ENCODE measurements around the gene MT2A. TPM values are rescaled to one million over a fixed set of nuclear protein-coding genes. Genes with fewer than 3 reads are reported as not detected.
"Not testable (repeated sequence)": the region's sequence is repeated elsewhere in the genome, so short reads cannot be mapped to it uniquely, and the experiment has no call there.

Gene MT2A
- total RNA-seq, 6 experiments from 2014 or later: 946 to 4,033 (median 2,228) TPM

DNA sequence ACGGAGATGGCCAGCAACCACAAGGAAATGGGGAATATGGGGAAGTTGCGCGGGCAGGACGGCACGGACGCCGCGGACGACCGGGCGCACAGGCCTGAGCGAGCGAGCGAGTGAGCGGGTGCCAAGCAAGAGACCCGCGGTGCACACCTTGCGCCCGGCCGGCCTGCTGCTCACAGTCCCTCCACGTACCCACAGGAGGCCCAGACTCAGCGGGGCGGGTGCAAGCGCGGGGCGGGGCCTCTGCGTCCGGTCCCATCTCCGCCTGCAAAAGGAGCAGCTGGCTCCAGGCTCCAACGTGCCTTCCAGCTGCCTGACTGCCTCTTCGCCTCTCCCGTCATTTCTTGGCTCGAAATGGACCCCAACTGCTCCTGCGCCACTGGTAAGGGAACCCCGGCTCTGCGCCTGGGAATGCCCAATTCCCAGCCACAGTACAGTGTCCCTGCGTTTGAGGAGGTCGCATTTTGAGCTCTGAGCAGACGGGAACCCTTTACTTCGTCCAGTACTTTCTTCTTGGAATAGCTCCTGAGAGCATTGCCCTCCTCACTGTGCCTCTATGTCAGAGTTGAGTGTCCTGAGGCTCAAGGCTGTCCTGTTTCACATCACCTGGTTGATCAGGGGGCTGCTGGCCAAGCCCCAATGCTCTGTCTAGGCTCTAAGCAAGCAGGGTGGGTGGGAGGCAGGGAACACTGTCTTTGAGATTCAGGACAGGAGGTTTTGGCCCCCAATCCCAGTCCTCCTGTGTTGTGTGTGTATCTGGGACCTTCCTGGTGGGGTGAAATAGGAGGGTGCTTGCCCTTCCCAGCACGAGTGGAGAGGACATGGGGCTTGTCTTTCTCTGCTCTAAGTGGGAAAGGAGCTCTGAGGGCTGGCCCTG is 9.1 kb downstream of the MT2A start:
- peak; percentile 88 to 95 (median 95) for DNase-seq
- Histone ChIP-seq H3K27ac (peak overlapping the region; percentile 62 to 88 (median 74)), H3K9me3 (no peaks in the 10 kb centered on the region), H3K4me3 (peak overlapping the region; percentile 36 to 61 (median 51)), H3K27me3 (no peaks in the 10 kb centered on the region), H3K4me1 (peaks cover 0 to 22% (median 10%) of the 10 kb centered on the region in 4 donors), H3K36me3 (no peaks in the 10 kb centered on the region)
- intact Hi-C loops (cut with DNase I): no loop called here
- WGBS (ENCODE audit: insufficient coverage, low coverage, low lambda C conversion rate, missing lambda C conversion rate): 25% methylated on average over 9 of the region's 41 CpGs
- peak; percentile 97 to 99 (median 98) for ATAC-seq
- TF ChIP-seq, protein P1, sequence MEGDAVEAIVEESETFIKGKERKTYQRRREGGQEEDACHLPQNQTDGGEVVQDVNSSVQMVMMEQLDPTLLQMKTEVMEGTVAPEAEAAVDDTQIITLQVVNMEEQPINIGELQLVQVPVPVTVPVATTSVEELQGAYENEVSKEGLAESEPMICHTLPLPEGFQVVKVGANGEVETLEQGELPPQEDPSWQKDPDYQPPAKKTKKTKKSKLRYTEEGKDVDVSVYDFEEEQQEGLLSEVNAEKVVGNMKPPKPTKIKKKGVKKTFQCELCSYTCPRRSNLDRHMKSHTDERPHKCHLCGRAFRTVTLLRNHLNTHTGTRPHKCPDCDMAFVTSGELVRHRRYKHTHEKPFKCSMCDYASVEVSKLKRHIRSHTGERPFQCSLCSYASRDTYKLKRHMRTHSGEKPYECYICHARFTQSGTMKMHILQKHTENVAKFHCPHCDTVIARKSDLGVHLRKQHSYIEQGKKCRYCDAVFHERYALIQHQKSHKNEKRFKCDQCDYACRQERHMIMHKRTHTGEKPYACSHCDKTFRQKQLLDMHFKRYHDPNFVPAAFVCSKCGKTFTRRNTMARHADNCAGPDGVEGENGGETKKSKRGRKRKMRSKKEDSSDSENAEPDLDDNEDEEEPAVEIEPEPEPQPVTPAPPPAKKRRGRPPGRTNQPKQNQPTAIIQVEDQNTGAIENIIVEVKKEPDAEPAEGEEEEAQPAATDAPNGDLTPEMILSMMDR (IDR thresholded peaks at IDR 0.05): peak in 1 of 4 donors; percentile 20
- peak; percentile 91 for TF ChIP-seq POLR2A (IDR thresholded peaks at IDR 0.05)

DNA sequence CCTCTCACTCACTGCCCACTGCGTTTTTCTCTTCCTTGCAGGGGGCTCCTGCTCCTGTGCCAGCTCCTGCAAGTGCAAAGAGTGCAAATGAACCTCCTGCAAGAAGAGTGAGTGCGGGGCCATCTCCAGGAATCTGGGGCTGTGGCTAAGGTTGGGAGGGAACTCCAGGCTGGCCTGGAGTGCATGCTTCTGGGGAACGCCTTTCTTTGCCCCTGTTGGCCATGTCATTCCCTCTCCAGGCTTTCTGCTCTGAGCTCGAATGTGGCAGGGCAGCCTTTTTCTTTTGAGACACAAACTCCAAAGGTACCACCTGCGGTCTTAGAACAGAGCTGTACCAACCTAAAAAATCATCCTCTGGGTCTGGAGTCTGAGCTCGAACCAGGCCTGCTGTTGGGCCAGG is 9.8 kb downstream of the MT2A start:
- peak overlapping the region; percentile 36 to 61 (median 51) for H3K4me3 ChIP-seq
- TF ChIP-seq POLR2A (IDR thresholded peaks at IDR 0.05): no peak
- TF ChIP-seq, protein P1 (IDR thresholded peaks at IDR 0.05): no peak
- ATAC-seq (no peak), DNase-seq (no peak)
- no peaks in the 10 kb centered on the region for H3K27me3 ChIP-seq
- no peaks in the 10 kb centered on the region for H3K9me3 ChIP-seq
- intact Hi-C loops (cut with DNase I): no loop called here
- H3K27ac ChIP-seq: peak overlapping the region in 2 of 3 donors; percentile 74 to 88
- no peaks in the 10 kb centered on the region for H3K36me3 ChIP-seq
- WGBS (ENCODE audit: insufficient coverage, low coverage, low lambda C conversion rate, missing lambda C conversion rate): 80% methylated on average over 4 of the region's 6 CpGs
- H3K4me1 ChIP-seq: peaks cover 0 to 21% (median 9%) of the 10 kb centered on the region in 4 donors

DNA sequence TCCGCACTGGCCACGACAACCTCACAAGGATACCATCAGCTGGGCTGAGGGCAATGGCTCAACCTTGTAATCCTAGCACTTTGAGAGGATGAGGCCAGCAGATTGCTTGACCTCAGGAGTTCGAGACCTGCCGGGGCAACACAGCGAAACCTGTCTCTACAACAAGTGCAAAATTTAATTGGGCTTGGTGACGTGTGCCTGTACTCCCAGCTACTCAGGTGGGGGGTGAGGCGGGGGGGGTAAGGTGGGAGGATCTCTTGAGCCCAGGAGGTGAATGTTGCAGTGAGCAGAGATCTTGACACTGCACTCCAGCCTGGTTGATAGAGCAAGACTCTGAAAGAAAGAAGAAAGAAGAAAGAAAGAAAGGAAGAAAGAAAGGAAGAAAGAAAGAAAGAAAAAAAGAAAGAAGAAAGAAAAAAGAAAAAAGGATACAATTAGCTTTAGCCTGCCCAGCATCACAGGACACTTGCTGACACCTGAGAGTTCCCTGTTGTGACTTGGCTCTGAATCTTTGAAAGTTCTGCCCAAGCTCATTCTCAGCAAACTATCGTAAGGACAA is 12.0 kb downstream of the MT2A start:
- DNase-seq (no peak), ATAC-seq (no peak)
- TF ChIP-seq, protein P1 (IDR thresholded peaks at IDR 0.05): no peak
- no peak for TF ChIP-seq POLR2A (IDR thresholded peaks at IDR 0.05)
- H3K4me3 ChIP-seq: no peak overlapping the region
- H3K27me3 ChIP-seq: no peaks in the 10 kb centered on the region
- peaks cover 0 to 27% (median 11%) of the 10 kb centered on the region in 4 donors for H3K4me1 ChIP-seq
- H3K9me3 ChIP-seq: no peaks in the 10 kb centered on the region
- intact Hi-C loops (cut with DNase I): no loop called here
- whole genome bisulfite sequencing (ENCODE audit: insufficient coverage, low coverage, low lambda C conversion rate, missing lambda C conversion rate): 86% methylated on average over 6 of the region's 8 CpGs
- no peak overlapping the region for H3K27ac ChIP-seq
- H3K36me3 ChIP-seq: no peaks in the 10 kb centered on the region

DNA sequence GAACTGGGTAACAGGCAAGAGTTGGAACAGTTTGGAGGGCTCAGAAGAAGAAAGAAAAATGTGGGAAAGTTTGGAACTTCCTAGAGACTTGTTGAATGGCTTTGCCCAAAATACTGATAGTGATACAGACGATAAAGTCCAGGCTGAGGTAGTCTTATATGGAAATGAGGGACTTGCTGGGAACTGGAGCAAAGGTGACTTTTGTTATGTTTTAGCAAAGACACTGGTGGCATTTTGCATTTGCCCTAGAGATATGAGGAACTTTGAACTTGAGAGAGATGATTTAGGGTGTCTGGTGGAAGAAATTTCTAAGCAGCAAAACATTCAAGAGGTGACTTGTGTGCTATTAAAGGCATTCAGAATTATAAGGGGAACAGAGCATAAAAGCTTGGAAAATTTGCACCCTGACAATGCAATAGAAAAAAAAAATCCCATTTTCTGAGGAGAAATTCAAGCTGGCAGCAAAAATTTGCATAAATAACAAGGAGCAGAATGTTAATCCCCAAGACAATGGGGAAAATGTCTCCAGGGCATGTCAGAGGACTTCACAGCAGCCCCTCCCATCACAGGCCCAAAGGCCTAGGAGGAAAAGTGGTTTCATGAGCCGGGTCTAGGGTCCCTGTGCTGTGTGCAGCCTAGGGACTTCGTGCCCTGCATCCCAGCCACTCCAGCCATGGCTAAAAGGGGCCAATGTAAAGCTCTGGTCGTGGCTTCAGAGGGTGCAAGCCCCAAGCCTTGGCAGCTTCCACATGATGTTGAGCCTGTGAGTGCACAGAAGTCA is 13.5 kb downstream of the MT2A start:
- H3K9me3 ChIP-seq; H3K4me3 ChIP-seq; H3K36me3 ChIP-seq; DNase-seq; intact Hi-C loops (cut with DNase I); H3K27me3 ChIP-seq; ATAC-seq: not testable (repeated sequence)
- 10% methylated on average over 1 of the region's 4 CpGs for WGBS (ENCODE audit: insufficient coverage, low coverage, low lambda C conversion rate, missing lambda C conversion rate)
- peaks cover 0 to 22% (median 11%) of the 10 kb centered on the region in 4 donors for H3K4me1 ChIP-seq
- H3K27ac ChIP-seq: peak overlapping the region in 2 of 3 donors; percentile 4 to 13

DNA sequence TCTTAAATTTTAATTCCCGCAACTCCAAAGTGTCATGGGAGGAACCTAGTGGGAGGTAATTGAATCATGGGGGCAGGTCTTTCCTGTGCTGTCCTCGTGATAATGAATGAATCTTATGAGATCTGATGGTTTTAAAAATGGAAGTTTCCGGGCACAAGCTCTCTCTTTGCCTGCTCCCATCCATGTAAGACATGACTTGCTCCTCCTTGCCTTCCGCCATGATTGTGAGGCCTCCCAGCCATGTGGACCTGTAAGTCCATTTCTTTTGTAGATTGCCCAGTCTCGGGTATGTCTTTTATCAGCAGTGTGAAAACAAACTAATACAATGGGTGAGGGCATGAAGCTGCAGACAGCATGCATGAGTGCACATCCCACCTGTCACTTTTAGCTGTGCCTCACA is 14.8 kb downstream of the MT2A start:
- H3K27me3 ChIP-seq; H3K27ac ChIP-seq; H3K36me3 ChIP-seq; intact Hi-C loops (cut with DNase I); DNase-seq; H3K4me3 ChIP-seq; ATAC-seq; H3K9me3 ChIP-seq: not testable (repeated sequence)
- peaks cover 0 to 16% (median 7%) of the 10 kb centered on the region in 4 donors for H3K4me1 ChIP-seq
- 83% methylated on average over 1 of the region's 5 CpGs for WGBS (ENCODE audit: insufficient coverage, low coverage, low lambda C conversion rate, missing lambda C conversion rate)
